ENCODE data around the gene FBXL13. TPM values are rescaled to one million over a fixed set of nuclear protein-coding genes. Genes with fewer than 3 reads are reported as not detected.
"Not testable (repeated sequence)": the region's sequence is repeated elsewhere in the genome, so short reads cannot be mapped to it uniquely, and the experiment has no call there.

FBXL13 gene
- polyA plus RNA-seq, 1 experiment: 0.95 TPM

- Histone ChIP-seq H3K27me3 (ENCODE audit: control insufficient read depth, insufficient read depth, low read length) (no peaks in the 10 kb centered on the region), H3K27ac (ENCODE audit: low read depth, low read length) (no peak overlapping the region), H3K9me3 (ENCODE audit: control insufficient read depth, insufficient read depth, low read length) (peaks cover 6% of the 10 kb centered on the region; the same call in 1 of the 2 replicates), H3K4me3 (ENCODE audit: low read depth, low read length) (no peak overlapping the region)
- CTCF ChIA-PET: interaction anchor here (1.6 kb wide), 1 partner anchor 30 kb away, joined by 5 read pairs; no protein-coding TSS in a partner anchor
- TF ChIP-seq CTCF (IDR thresholded peaks at IDR 0.05; ENCODE audit: low read depth, low read length): no peak
- DNase-seq (ENCODE audit: low read depth, low spot score): no peak
- POLR2A ChIA-PET: no interaction called here
Measured at GRCh38 chr7:103031781-103032180, 42.8 kb downstream of the FBXL13 start.

- Histone ChIP-seq H3K27ac (ENCODE audit: low read depth, low read length) (no peak overlapping the region), H3K9me3 (ENCODE audit: control insufficient read depth, insufficient read depth, low read length) (peaks cover 6% of the 10 kb centered on the region; the same call in 1 of the 2 replicates), H3K4me3 (ENCODE audit: low read depth, low read length) (no peak overlapping the region), H3K27me3 (ENCODE audit: control insufficient read depth, insufficient read depth, low read length) (no peaks in the 10 kb centered on the region)
- ChIA-PET CTCF (interaction anchor here (0.6 kb wide), 1 partner anchor 31 kb away, joined by 4 read pairs; no protein-coding TSS in a partner anchor), POLR2A (no interaction called here)
- TF ChIP-seq CTCF (IDR thresholded peaks at IDR 0.05; ENCODE audit: low read depth, low read length): no peak
- no peak for DNase-seq (ENCODE audit: low read depth, low spot score)
Measured at GRCh38 chr7:103031024-103031423, 43.6 kb downstream of the FBXL13 start.

- H3K27me3 ChIP-seq (ENCODE audit: control insufficient read depth, insufficient read depth, low read length): no peaks in the 10 kb centered on the region
- no peak overlapping the region for H3K4me3 ChIP-seq (ENCODE audit: low read depth, low read length)
- ChIA-PET CTCF (no interaction called here), POLR2A (no interaction called here)
- no peak for DNase-seq (ENCODE audit: low read depth, low spot score)
- H3K9me3 ChIP-seq (ENCODE audit: control insufficient read depth, insufficient read depth, low read length): no peaks in the 10 kb centered on the region
- no peak overlapping the region for H3K27ac ChIP-seq (ENCODE audit: low read depth, low read length)
- no peak for TF ChIP-seq CTCF (IDR thresholded peaks at IDR 0.05; ENCODE audit: low read depth, low read length)
Measured at GRCh38 chr7:103025341-103025740, 49.3 kb downstream of the FBXL13 start.

- H3K9me3 ChIP-seq (ENCODE audit: control insufficient read depth, insufficient read depth, low read length); DNase-seq (ENCODE audit: low read depth, low spot score); POLR2A ChIA-PET; H3K4me3 ChIP-seq (ENCODE audit: low read depth, low read length); H3K27ac ChIP-seq (ENCODE audit: low read depth, low read length); H3K27me3 ChIP-seq (ENCODE audit: control insufficient read depth, insufficient read depth, low read length); CTCF ChIA-PET: not testable (repeated sequence)
Measured at GRCh38 chr7:103023578-103023977, 51.0 kb downstream of the FBXL13 start.

- H3K27me3 ChIP-seq (ENCODE audit: control insufficient read depth, insufficient read depth, low read length); CTCF ChIA-PET; POLR2A ChIA-PET; DNase-seq (ENCODE audit: low read depth, low spot score); H3K4me3 ChIP-seq (ENCODE audit: low read depth, low read length); H3K9me3 ChIP-seq (ENCODE audit: control insufficient read depth, insufficient read depth, low read length); H3K27ac ChIP-seq (ENCODE audit: low read depth, low read length): not testable (repeated sequence)
Measured at GRCh38 chr7:103021490-103021889, 53.1 kb downstream of the FBXL13 start.

- H3K9me3 ChIP-seq (ENCODE audit: control insufficient read depth, insufficient read depth, low read length); POLR2A ChIA-PET; H3K27me3 ChIP-seq (ENCODE audit: control insufficient read depth, insufficient read depth, low read length); H3K27ac ChIP-seq (ENCODE audit: low read depth, low read length); H3K4me3 ChIP-seq (ENCODE audit: low read depth, low read length); CTCF ChIA-PET; DNase-seq (ENCODE audit: low read depth, low spot score): not testable (repeated sequence)
Measured at GRCh38 chr7:103020876-103021275, 53.7 kb downstream of the FBXL13 start.

- CTCF ChIA-PET; H3K4me3 ChIP-seq (ENCODE audit: low read depth, low read length); DNase-seq (ENCODE audit: low read depth, low spot score); H3K9me3 ChIP-seq (ENCODE audit: control insufficient read depth, insufficient read depth, low read length); H3K27ac ChIP-seq (ENCODE audit: low read depth, low read length); H3K27me3 ChIP-seq (ENCODE audit: control insufficient read depth, insufficient read depth, low read length); POLR2A ChIA-PET: not testable (repeated sequence)
Measured at GRCh38 chr7:103018295-103018694, 56.3 kb downstream of the FBXL13 start.

Data from AG04450 (cell line).